HG02623 (cell line): Measurements from ENCODE around the gene ZNF804A.
A peak's percentile ranks its signal among the peaks of the same experiment; 100 is the strongest.

ENCODE experiments used
- ATAC-seq: cut with Tn5 transposase; IDR thresholded peaks from one replicate; pipeline ENCODE4 v1.9.1; 2021; ENCODE audit warnings: moderate library complexity; ENCODE audit not compliant: unreplicated experiment

Gene ZNF804A

GRCh38 chr2:184610891-184611290 lies 12.6 kb downstream of the ZNF804A start:
- ATAC-seq = no peak

GRCh38 chr2:184611361-184612085 lies 13.2 kb downstream of the ZNF804A start:
- ATAC-seq = no peak

GRCh38 chr2:184620367-184620766 lies 22.0 kb downstream of the ZNF804A start:
- ATAC-seq = no peak

- ATAC-seq = no peak
Measured at GRCh38 chr2:184624311-184624710, 26.0 kb downstream of the ZNF804A start.

- no peak for ATAC-seq
Measured at GRCh38 chr2:184628051-184628450, 29.7 kb downstream of the ZNF804A start.

GRCh38 chr2:184633726-184634125 lies 35.4 kb downstream of the ZNF804A start:
- ATAC-seq = no peak

GRCh38 chr2:184637781-184638180 lies 39.5 kb downstream of the ZNF804A start:
- ATAC-seq = no peak

GRCh38 chr2:184644685-184645084 lies 46.4 kb downstream of the ZNF804A start:
- no peak for ATAC-seq

- peak; percentile 64 for ATAC-seq
Measured at GRCh38 chr2:184646177-184646576, 47.8 kb downstream of the ZNF804A start.

- no peak for ATAC-seq
Measured at GRCh38 chr2:184646593-184646992, 48.3 kb downstream of the ZNF804A start.

GRCh38 chr2:184654945-184655344 lies 56.6 kb downstream of the ZNF804A start:
- ATAC-seq = no peak

DNA sequence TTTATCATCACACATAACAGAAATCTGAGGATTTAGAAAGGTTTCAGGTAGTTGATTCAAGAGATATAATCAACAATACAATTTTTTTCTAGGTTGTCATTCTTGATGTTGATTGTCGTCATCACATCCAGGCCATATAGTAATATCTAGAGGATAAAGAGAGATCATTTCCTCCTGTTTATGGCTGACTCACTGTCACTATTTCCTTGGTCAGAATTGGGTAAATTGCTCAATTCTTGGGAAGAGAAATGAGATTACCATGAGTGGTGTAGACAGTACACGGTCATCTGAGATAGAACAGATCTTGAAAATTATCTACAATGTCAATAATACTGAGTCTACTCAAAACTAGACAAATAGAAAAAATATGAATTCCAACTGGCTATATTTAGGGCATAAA lies 78.8 kb downstream of the ZNF804A start:
- no peak for ATAC-seq

- ATAC-seq = no peak
Measured at GRCh38 chr2:184679219-184680018, 81.1 kb downstream of the ZNF804A start.

GRCh38 chr2:184680825-184681224 lies 82.5 kb downstream of the ZNF804A start:
- ATAC-seq = no peak

GRCh38 chr2:184681642-184682321 lies 83.5 kb downstream of the ZNF804A start:
- ATAC-seq = no peak

- no peak for ATAC-seq
Measured at GRCh38 chr2:184683911-184684310, 85.6 kb downstream of the ZNF804A start.

GRCh38 chr2:184685999-184686841 lies 87.9 kb downstream of the ZNF804A start:
- no peak for ATAC-seq

- no peak for ATAC-seq
Measured at GRCh38 chr2:184689638-184690037, 91.3 kb downstream of the ZNF804A start.

GRCh38 chr2:184692141-184692734 lies 93.9 kb downstream of the ZNF804A start:
- ATAC-seq = no peak

DNA sequence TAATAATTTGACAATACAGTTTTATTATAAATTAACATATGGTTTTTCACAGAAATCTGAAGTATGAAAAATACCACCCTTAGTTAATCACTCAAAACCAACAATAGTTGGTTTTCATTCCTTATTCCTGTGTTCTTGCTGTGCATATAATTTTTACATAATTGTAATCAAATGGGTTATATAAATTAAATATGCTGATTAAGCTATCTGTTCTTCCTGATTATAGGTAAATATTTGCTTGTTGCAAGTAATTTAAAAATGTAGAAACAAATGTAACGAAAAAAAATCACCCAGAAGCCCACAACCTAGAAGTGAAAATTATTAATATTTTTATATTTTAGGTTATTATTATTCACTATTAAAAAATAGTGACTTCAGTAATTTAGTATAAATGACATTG lies 98.3 kb downstream of the ZNF804A start:
- ATAC-seq = no peak
